ENCODE data around the gene PLXNA4. TPM values are rescaled to one million over a fixed set of nuclear protein-coding genes. Genes with fewer than 3 reads are reported as not detected.

The PLXNA4 gene
- total and polyA plus RNA-seq, 7 experiments from 2014 or later = 0.05 to 31.6 (median 1.1) TPM

- Mint-ChIP-seq H3K4me3 (no peak overlapping the region), H3K4me1 (no peaks in the 10 kb centered on the region)
- POLR2A ChIA-PET = no interaction called here
Observed at GRCh38 chr7:132270517-132270916, 305.8 kb downstream of the PLXNA4 start.

DNA sequence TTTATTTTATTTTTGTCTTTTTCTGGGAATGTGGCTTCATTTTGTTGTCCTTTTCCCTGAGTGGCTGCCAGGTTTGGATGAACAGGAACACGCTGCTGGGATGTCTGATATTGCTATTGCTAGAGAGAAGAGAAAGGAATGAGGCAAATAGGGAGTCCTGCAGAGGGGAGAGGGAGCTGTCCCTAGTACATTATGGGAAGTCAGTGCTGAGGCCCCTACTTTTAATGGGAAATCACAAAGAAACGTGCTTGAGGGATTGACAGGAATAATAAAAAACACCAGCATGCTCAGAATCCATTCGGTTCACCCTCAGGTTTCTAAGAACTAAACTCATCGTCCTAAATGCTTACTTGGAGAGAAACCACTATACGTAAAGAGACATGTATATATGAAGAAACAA is 306.6 kb downstream of the PLXNA4 start:
- H3K36me3 Mint-ChIP-seq = peaks cover 0 to 3% (median 0%) of the 10 kb centered on the region in 5 donors
- H3K27me3 ChIP-seq (ENCODE audit: control insufficient read depth in 2 of 2, insufficient read depth in 2 of 2, low read length in 2 of 2) = no peaks in the 10 kb centered on the region
- POLR2A ChIA-PET = no interaction called here
- no peaks in the 10 kb centered on the region for H3K36me3 ChIP-seq (ENCODE audit: control insufficient read depth in 2 of 3, insufficient read depth in 3 of 3, low read length in 3 of 3)
- H3K4me3 ChIP-seq (ENCODE audit: low read length) = no peak overlapping the region
- H3K4me3 Mint-ChIP-seq = no peak overlapping the region
- intact Hi-C loops (cut with micrococcal nuclease) = no loop called here
- H3K27ac Mint-ChIP-seq = no peak overlapping the region
- H3K4me1 Mint-ChIP-seq = no peaks in the 10 kb centered on the region
- DNase-seq (no peak), ATAC-seq (no peak)
- H3K9me3 Mint-ChIP-seq = peaks cover 0 to 8% (median 3%) of the 10 kb centered on the region in 11 donors
- H3K4me1 ChIP-seq (ENCODE audit: control insufficient read depth in 2 of 2, insufficient read depth in 2 of 2, low read length in 2 of 2) = no peaks in the 10 kb centered on the region
- CTCF ChIA-PET = no interaction called here
- no peak overlapping the region for H3K27ac ChIP-seq (ENCODE audit: low read depth, low read length)
- H3K27me3 Mint-ChIP-seq = peaks cover 3 to 28% (median 8%) of the 10 kb centered on the region in 5 donors
- H3K9me3 ChIP-seq (ENCODE audit: control insufficient read depth in 2 of 3, low read length in 3 of 3) = no peaks in the 10 kb centered on the region

More at GRCh38 chr7:132270517-132270916, 305.8 kb downstream of the PLXNA4 start:
- Histone ChIP-seq H3K36me3 (ENCODE audit: control insufficient read depth in 2 of 3, insufficient read depth in 3 of 3, low read length in 3 of 3) (no peaks in the 10 kb centered on the region), H3K4me1 (ENCODE audit: control insufficient read depth in 2 of 2, insufficient read depth in 2 of 2, low read length in 2 of 2) (no peaks in the 10 kb centered on the region), H3K9me3 (ENCODE audit: control insufficient read depth in 2 of 3, low read length in 3 of 3) (no peaks in the 10 kb centered on the region), H3K27me3 (ENCODE audit: control insufficient read depth in 2 of 2, insufficient read depth in 2 of 2, low read length in 2 of 2) (no peaks in the 10 kb centered on the region), H3K27ac (ENCODE audit: low read depth, low read length) (no peak overlapping the region), H3K4me3 (ENCODE audit: low read length) (no peak overlapping the region)
- no peak for DNase-seq
- ATAC-seq = no peak
- Mint-ChIP-seq H3K27me3 (peaks cover 3 to 20% (median 9%) of the 10 kb centered on the region in 5 donors), H3K36me3 (no peaks in the 10 kb centered on the region), H3K9me3 (peaks cover 0 to 5% (median 0%) of the 10 kb centered on the region in 11 donors), H3K27ac (no peak overlapping the region)
- CTCF ChIA-PET = no interaction called here
- intact Hi-C loops (cut with micrococcal nuclease) = no loop called here

- Mint-ChIP-seq H3K4me3 (no peak overlapping the region), H3K4me1 (no peaks in the 10 kb centered on the region), H3K27ac (no peak overlapping the region), H3K36me3 (peaks cover 0 to 3% (median 0%) of the 10 kb centered on the region in 5 donors), H3K9me3 (peaks cover 0 to 8% (median 0%) of the 10 kb centered on the region in 11 donors), H3K27me3 (peaks cover 0 to 35% (median 0%) of the 10 kb centered on the region in 5 donors)
- H3K27ac ChIP-seq (ENCODE audit: low read depth, low read length) = no peak overlapping the region
- CTCF ChIA-PET = no interaction called here
- intact Hi-C loops (cut with micrococcal nuclease) = no loop called here
- no peaks in the 10 kb centered on the region for H3K36me3 ChIP-seq (ENCODE audit: control insufficient read depth in 2 of 3, insufficient read depth in 3 of 3, low read length in 3 of 3)
- no peaks in the 10 kb centered on the region for H3K9me3 ChIP-seq (ENCODE audit: control insufficient read depth in 2 of 3, low read length in 3 of 3)
- DNase-seq (no peak), ATAC-seq (no peak)
- POLR2A ChIA-PET = no interaction called here
- no peaks in the 10 kb centered on the region for H3K4me1 ChIP-seq (ENCODE audit: control insufficient read depth in 2 of 2, insufficient read depth in 2 of 2, low read length in 2 of 2)
- no peaks in the 10 kb centered on the region for H3K27me3 ChIP-seq (ENCODE audit: control insufficient read depth in 2 of 2, insufficient read depth in 2 of 2, low read length in 2 of 2)
- no peak overlapping the region for H3K4me3 ChIP-seq (ENCODE audit: low read length)
Observed at GRCh38 chr7:132263151-132263550, 313.1 kb downstream of the PLXNA4 start.

- Mint-ChIP-seq H3K27me3 (peaks cover 0 to 35% (median 0%) of the 10 kb centered on the region in 5 donors), H3K36me3 (peaks cover 0 to 3% (median 0%) of the 10 kb centered on the region in 5 donors), H3K4me1 (no peaks in the 10 kb centered on the region), H3K9me3 (peaks cover 0 to 8% (median 0%) of the 10 kb centered on the region in 11 donors), H3K27ac (no peak overlapping the region), H3K4me3 (no peak overlapping the region)
- ChIA-PET CTCF (no interaction called here), POLR2A (no interaction called here)
- no peak for ATAC-seq
- Histone ChIP-seq H3K4me3 (ENCODE audit: low read length) (no peak overlapping the region), H3K36me3 (ENCODE audit: control insufficient read depth in 2 of 3, insufficient read depth in 3 of 3, low read length in 3 of 3) (no peaks in the 10 kb centered on the region), H3K9me3 (ENCODE audit: control insufficient read depth in 2 of 3, low read length in 3 of 3) (no peaks in the 10 kb centered on the region), H3K27ac (ENCODE audit: low read depth, low read length) (no peak overlapping the region), H3K4me1 (ENCODE audit: control insufficient read depth in 2 of 2, insufficient read depth in 2 of 2, low read length in 2 of 2) (no peaks in the 10 kb centered on the region), H3K27me3 (ENCODE audit: control insufficient read depth in 2 of 2, insufficient read depth in 2 of 2, low read length in 2 of 2) (no peaks in the 10 kb centered on the region)
- intact Hi-C loops (cut with micrococcal nuclease) = no loop called here
- no peak for DNase-seq
Observed at GRCh38 chr7:132262160-132262470, 314.2 kb downstream of the PLXNA4 start.

DNA sequence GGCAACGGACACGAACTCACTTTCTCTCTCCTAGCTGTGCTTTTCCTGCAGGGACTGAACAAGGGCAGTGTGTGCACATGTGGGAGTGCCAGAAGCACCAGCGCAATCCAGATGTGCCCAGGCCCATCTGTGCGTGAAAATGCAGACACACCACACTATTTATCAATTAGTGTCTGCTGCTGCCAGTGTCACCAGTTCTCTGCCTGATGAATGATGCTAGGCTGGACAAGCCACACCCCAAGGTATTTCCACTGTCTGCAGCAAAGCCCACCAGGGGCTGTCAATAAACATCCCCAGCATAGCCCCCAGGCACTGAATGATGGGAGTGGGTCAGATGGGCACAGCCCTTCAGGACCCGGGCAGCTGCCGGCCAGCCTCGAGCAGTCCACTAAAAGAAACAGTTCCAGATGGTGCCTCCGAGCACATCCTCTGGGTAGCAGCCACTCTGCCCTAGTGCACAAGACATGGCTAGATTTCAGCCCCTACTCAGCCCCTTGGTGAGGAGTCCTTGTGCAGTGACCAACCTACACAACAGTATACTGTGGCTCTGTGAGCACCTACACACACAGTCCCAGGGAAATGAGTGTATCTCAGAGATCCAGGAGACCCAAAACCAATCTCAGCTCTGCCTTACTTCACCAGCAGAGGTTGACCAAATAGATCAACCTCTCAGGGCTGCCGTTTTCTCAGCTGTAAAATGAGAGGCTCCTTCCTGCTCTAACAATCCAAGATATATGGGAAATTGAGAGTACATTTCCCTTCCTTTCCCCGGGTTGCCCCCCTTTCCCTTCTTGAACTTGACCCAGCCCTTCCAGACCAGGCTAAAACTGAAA is 314.7 kb downstream of the PLXNA4 start:
- Mint-ChIP-seq H3K4me3 (no peak overlapping the region), H3K27me3 (peaks cover 0 to 35% (median 0%) of the 10 kb centered on the region in 5 donors), H3K9me3 (peaks cover 0 to 8% (median 0%) of the 10 kb centered on the region in 11 donors), H3K4me1 (no peaks in the 10 kb centered on the region), H3K36me3 (peaks cover 0 to 3% (median 0%) of the 10 kb centered on the region in 5 donors), H3K27ac (no peak overlapping the region)
- ATAC-seq = no peak
- H3K27ac ChIP-seq (ENCODE audit: low read depth, low read length) = no peak overlapping the region
- no peaks in the 10 kb centered on the region for H3K27me3 ChIP-seq (ENCODE audit: control insufficient read depth in 2 of 2, insufficient read depth in 2 of 2, low read length in 2 of 2)
- CTCF ChIA-PET = no interaction called here
- no peaks in the 10 kb centered on the region for H3K4me1 ChIP-seq (ENCODE audit: control insufficient read depth in 2 of 2, insufficient read depth in 2 of 2, low read length in 2 of 2)
- H3K9me3 ChIP-seq (ENCODE audit: control insufficient read depth in 2 of 3, low read length in 3 of 3) = no peaks in the 10 kb centered on the region
- POLR2A ChIA-PET = no interaction called here
- H3K4me3 ChIP-seq (ENCODE audit: low read length) = no peak overlapping the region
- intact Hi-C loops (cut with micrococcal nuclease) = no loop called here
- no peaks in the 10 kb centered on the region for H3K36me3 ChIP-seq (ENCODE audit: control insufficient read depth in 2 of 3, insufficient read depth in 3 of 3, low read length in 3 of 3)
- no peak for DNase-seq

DNA sequence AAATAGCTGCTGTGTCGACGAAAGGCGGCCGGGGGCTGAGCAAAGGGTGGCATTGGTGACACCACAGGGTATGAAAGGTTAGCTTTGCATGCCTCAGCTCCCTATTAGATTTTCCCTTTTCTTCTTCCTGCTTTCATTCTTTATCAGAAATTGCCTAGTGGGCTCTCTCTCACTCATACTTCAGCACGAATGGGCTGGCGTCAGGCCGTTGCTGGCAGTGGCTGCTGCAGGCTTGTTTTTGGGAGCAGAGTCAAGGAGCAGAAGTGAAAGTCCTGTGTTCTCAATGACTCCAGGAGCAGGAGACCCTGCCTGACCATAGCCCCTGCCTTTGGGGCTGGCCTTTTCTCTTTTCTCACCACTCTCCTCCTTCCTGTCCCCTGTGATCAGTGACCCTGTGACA is 318.0 kb downstream of the PLXNA4 start:
- H3K27me3 Mint-ChIP-seq = peaks cover 0 to 42% (median 7%) of the 10 kb centered on the region in 5 donors
- POLR2A ChIA-PET = no interaction called here
- no peak overlapping the region for H3K27ac ChIP-seq (ENCODE audit: low read depth, low read length)
- no peaks in the 10 kb centered on the region for H3K27me3 ChIP-seq (ENCODE audit: control insufficient read depth in 2 of 2, insufficient read depth in 2 of 2, low read length in 2 of 2)
- H3K4me1 ChIP-seq (ENCODE audit: control insufficient read depth in 2 of 2, insufficient read depth in 2 of 2, low read length in 2 of 2) = no peaks in the 10 kb centered on the region
- no peaks in the 10 kb centered on the region for H3K36me3 ChIP-seq (ENCODE audit: control insufficient read depth in 2 of 3, insufficient read depth in 3 of 3, low read length in 3 of 3)
- CTCF ChIA-PET = no interaction called here
- ATAC-seq = no peak
- H3K4me3 ChIP-seq (ENCODE audit: low read length) = no peak overlapping the region
- intact Hi-C loops (cut with micrococcal nuclease) = no loop called here
- DNase-seq = no peak
- peaks cover 0 to 1% (median 0%) of the 10 kb centered on the region in 11 donors for H3K9me3 Mint-ChIP-seq
- no peaks in the 10 kb centered on the region for H3K4me1 Mint-ChIP-seq
- no peak overlapping the region for H3K4me3 Mint-ChIP-seq
- H3K27ac Mint-ChIP-seq = no peak overlapping the region
- H3K9me3 ChIP-seq (ENCODE audit: control insufficient read depth in 2 of 3, low read length in 3 of 3) = no peaks in the 10 kb centered on the region
- H3K36me3 Mint-ChIP-seq = no peaks in the 10 kb centered on the region

GRCh38 chr7:132257253-132257652 is 319.0 kb downstream of the PLXNA4 start:
- Histone ChIP-seq H3K27me3 (ENCODE audit: control insufficient read depth in 2 of 2, insufficient read depth in 2 of 2, low read length in 2 of 2) (no peaks in the 10 kb centered on the region), H3K4me3 (ENCODE audit: low read length) (no peak overlapping the region), H3K36me3 (ENCODE audit: control insufficient read depth in 2 of 3, insufficient read depth in 3 of 3, low read length in 3 of 3) (no peaks in the 10 kb centered on the region), H3K27ac (ENCODE audit: low read depth, low read length) (no peak overlapping the region), H3K9me3 (ENCODE audit: control insufficient read depth in 2 of 3, low read length in 3 of 3) (no peaks in the 10 kb centered on the region), H3K4me1 (ENCODE audit: control insufficient read depth in 2 of 2, insufficient read depth in 2 of 2, low read length in 2 of 2) (no peaks in the 10 kb centered on the region)
- Mint-ChIP-seq H3K27me3 (peaks cover 0 to 42% (median 8%) of the 10 kb centered on the region in 5 donors), H3K27ac (no peak overlapping the region), H3K4me3 (no peak overlapping the region), H3K36me3 (no peaks in the 10 kb centered on the region), H3K4me1 (no peaks in the 10 kb centered on the region), H3K9me3 (peaks cover 0 to 1% (median 0%) of the 10 kb centered on the region in 11 donors)
- intact Hi-C loops (cut with micrococcal nuclease) = no loop called here
- ATAC-seq (no peak), DNase-seq (no peak)
- ChIA-PET CTCF (interaction anchor here (0.9 kb wide), 1 partner anchor 63 kb away, joined by 3 read pairs; no protein-coding TSS in a partner anchor), POLR2A (no interaction called here)

Data from naive thymus-derived CD4-positive, alpha-beta T cell (primary cell).